NCI-H1694 treated with DMSO at 0.1 percent for 48 hours (cell line): Measurements from ENCODE around the gene CTBP2.
"Not testable (repeated sequence)": the region's sequence is repeated elsewhere in the genome, so short reads cannot be mapped to it uniquely, and the experiment has no call there.

Experiments used
- DNase-seq: peaks from one replicate; lab custom pipeline; 2025; lab: John Stamatoyannopoulos, UW

Gene CTBP2

GRCh38 chr10:125158601-125159485 is 1.5 kb downstream of the CTBP2 start:
- no peak for DNase-seq

- no peak for DNase-seq
These were observed 2.1 kb downstream of the CTBP2 start for GRCh38 chr10:125158275-125158600.

- DNase-seq: no peak
These were observed 2.9 kb downstream of the CTBP2 start for GRCh38 chr10:125157505-125157904.

GRCh38 chr10:125156739-125157480 is 3.5 kb downstream of the CTBP2 start:
- DNase-seq: no peak

GRCh38 chr10:125156196-125156595 is 4.2 kb downstream of the CTBP2 start:
- DNase-seq: no peak

- no peak for DNase-seq
These were observed 5.3 kb downstream of the CTBP2 start for GRCh38 chr10:125155101-125155500.

- DNase-seq: no peak
These were observed 5.8 kb downstream of the CTBP2 start for GRCh38 chr10:125154529-125154928.

GRCh38 chr10:125153703-125154490 is 6.5 kb downstream of the CTBP2 start:
- DNase-seq: no peak

GRCh38 chr10:125152450-125153368 is 7.7 kb downstream of the CTBP2 start:
- no peak for DNase-seq

GRCh38 chr10:125151553-125152449 is 8.6 kb downstream of the CTBP2 start:
- DNase-seq: no peak

GRCh38 chr10:125151170-125151552 is 9.2 kb downstream of the CTBP2 start:
- no peak for DNase-seq

GRCh38 chr10:125150376-125151083 is 9.8 kb downstream of the CTBP2 start:
- not testable (repeated sequence) for DNase-seq

- DNase-seq: no peak
These were observed 10.7 kb downstream of the CTBP2 start for GRCh38 chr10:125149680-125150047.

GRCh38 chr10:125149036-125149679 is 11.2 kb downstream of the CTBP2 start:
- DNase-seq: no peak

- DNase-seq: no peak
These were observed 11.8 kb downstream of the CTBP2 start for GRCh38 chr10:125148528-125148927.

- DNase-seq: no peak
These were observed 12.4 kb downstream of the CTBP2 start for GRCh38 chr10:125147971-125148439.

- DNase-seq: no peak
These were observed 13.4 kb downstream of the CTBP2 start for GRCh38 chr10:125146791-125147579.

- no peak for DNase-seq
These were observed 14.7 kb downstream of the CTBP2 start for GRCh38 chr10:125145636-125146035.
